Measurements from ENCODE around the gene COX6B1.
"Not testable (repeated sequence)": the region's sequence is repeated elsewhere in the genome, so short reads cannot be mapped to it uniquely, and the experiment has no call there.

The COX6B1 gene, protein sequence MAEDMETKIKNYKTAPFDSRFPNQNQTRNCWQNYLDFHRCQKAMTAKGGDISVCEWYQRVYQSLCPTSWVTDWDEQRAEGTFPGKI

DNA sequence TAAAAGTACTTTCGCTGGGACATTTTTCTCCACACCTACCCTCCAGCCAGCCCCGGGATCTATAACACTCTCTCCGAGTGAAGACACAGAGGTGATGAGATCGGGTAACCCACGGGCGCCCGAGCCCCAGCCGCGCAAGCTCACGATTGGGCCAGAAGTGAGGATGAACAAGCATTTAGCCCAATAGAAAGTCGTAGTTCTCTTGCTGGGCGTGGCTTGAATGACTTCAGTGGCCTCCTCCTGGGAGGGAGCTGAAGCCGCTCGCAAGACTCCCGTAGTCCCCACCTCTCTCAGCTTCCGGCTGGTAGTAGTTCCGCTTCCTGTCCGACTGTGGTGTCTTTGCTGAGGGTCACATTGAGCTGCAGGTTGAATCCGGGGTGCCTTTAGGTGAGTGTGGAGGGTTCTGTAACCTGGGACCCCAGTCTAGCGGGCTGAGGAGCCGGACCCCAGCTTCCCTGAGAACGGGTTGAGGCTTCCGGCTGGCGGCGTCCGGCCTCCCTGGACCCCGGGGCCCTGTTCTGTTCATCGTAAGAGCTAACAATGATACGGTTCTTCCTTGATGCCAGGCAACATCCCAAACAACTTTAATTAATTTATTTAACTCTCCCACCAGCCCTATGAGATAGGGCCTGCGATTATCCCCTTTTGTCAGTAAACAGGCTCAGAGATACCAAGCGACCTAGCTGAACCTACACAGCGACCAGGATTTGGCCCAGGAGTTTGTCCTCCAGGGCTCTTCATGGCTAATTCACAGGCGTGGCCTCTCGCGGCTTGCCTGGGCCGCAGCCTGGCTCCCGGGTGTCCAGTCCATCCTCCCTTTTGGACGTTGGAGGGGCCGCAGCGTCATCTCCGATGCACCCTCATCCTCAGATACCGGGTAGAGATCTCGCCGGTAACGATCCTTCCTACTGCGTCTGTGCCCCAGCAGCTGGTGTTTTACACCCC lies at the start of gene COX6B1:
TSS of gene COX6B1 (plus strand) at position 307 of the 945 bp plus-strand sequence. CDS start 2,921 bp downstream, outside the sequence.
- H3K4me3 ChIP-seq (ENCODE audit: low read depth in 1 of 2, low read length in 2 of 2): peak within 1 kb of the TSS; percentile 90 to 92
- ATAC-seq (ENCODE audit: insufficient read depth, low read depth): peak; percentile 75
- peak within 1 kb of the TSS; percentile 88 for H3K27ac ChIP-seq (ENCODE audit: low read length)
- peak within 1 kb of the TSS; percentile 87 for H2AFZ ChIP-seq (ENCODE audit: low read depth, low read length)
- peaks cover 21% of the 10 kb centered on the region for H3K36me3 ChIP-seq (ENCODE audit: insufficient read depth, low read length)
- DNase-seq: peak; percentile 97
- peak within 1 kb of the TSS; percentile 94 for H3K4me2 ChIP-seq (ENCODE audit: insufficient read depth, low read length)
- H3K9ac ChIP-seq (ENCODE audit: low read depth, low read length): peak within 1 kb of the TSS; percentile 74
- no peaks in the 10 kb centered on the region for H3K9me3 ChIP-seq (ENCODE audit: insufficient read depth, low read length, severe bottlenecking)
- H4K20me1 ChIP-seq (ENCODE audit: insufficient read depth, low read length): peaks cover 7% of the 10 kb centered on the region; the same call in 1 of the 2 replicates
- H3K79me2 ChIP-seq (ENCODE audit: insufficient read depth, low read length): peaks cover 36% of the 10 kb centered on the region
- no peaks in the 10 kb centered on the region for H3K27me3 ChIP-seq (ENCODE audit: insufficient read depth, low read length, poor library complexity)
- peaks cover 65% of the 10 kb centered on the region for H3K4me1 ChIP-seq (ENCODE audit: insufficient read depth, low read length)
- TF ChIP-seq, protein P1, sequence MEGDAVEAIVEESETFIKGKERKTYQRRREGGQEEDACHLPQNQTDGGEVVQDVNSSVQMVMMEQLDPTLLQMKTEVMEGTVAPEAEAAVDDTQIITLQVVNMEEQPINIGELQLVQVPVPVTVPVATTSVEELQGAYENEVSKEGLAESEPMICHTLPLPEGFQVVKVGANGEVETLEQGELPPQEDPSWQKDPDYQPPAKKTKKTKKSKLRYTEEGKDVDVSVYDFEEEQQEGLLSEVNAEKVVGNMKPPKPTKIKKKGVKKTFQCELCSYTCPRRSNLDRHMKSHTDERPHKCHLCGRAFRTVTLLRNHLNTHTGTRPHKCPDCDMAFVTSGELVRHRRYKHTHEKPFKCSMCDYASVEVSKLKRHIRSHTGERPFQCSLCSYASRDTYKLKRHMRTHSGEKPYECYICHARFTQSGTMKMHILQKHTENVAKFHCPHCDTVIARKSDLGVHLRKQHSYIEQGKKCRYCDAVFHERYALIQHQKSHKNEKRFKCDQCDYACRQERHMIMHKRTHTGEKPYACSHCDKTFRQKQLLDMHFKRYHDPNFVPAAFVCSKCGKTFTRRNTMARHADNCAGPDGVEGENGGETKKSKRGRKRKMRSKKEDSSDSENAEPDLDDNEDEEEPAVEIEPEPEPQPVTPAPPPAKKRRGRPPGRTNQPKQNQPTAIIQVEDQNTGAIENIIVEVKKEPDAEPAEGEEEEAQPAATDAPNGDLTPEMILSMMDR (IDR thresholded peaks at IDR 0.05; ENCODE audit: borderline replicate concordance, extremely low read depth, low read length, poor library complexity, severe bottlenecking): no peak
- no peak for TF ChIP-seq EZH2 (IDR thresholded peaks at IDR 0.05; ENCODE audit: borderline replicate concordance, low read depth, low read length, severe bottlenecking)

DNA sequence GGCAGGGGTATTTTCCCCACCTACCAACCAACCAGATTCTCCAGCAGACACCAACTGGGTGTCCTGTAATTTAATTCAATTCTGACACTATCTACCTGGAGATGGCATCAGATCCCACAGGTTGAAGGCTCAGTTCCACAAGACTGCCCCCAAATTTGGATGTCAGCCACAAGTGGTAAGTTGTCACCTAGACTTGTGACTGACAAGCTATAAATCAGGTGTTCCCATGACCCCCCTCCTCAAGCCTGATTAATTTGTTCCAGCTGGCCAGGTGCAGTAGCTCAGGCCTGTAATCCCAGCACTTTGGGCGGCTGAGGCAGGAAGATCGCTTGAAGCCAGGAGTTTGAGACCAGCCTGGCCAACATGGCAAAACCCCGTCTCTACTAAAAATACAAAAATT lies 46.2 kb upstream of the COX6B1 start:
- no peak for ATAC-seq (ENCODE audit: insufficient read depth, low read depth)
- no peak overlapping the region for H3K27ac ChIP-seq (ENCODE audit: low read length)
- no peak for DNase-seq

DNA sequence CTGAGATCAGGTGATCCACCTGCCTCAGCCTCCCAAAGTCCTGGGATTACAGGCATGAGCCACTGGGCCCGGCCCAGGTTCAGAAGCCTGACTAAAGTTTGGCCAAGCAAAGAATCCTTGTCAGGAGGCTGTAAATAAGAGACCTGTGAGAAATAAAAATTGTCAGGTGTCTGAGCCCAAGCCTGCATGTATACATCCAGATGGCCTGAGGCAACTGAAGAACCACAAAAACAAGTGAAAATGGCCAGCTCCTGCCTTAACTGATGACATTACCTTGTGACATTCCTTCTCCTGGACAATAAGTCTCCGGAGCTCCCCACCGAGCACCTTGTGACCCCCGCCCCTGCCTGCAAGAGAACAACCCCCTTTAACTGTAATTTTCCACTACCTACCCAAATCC lies 43.7 kb upstream of the COX6B1 start:
- H3K27ac ChIP-seq (ENCODE audit: low read length); H3K79me2 ChIP-seq (ENCODE audit: insufficient read depth, low read length); H3K9ac ChIP-seq (ENCODE audit: low read depth, low read length); H3K4me3 ChIP-seq (ENCODE audit: low read depth in 1 of 2, low read length in 2 of 2); H3K9me3 ChIP-seq (ENCODE audit: insufficient read depth, low read length, severe bottlenecking); ATAC-seq (ENCODE audit: insufficient read depth, low read depth); H3K4me2 ChIP-seq (ENCODE audit: insufficient read depth, low read length); H3K27me3 ChIP-seq (ENCODE audit: insufficient read depth, low read length, poor library complexity); DNase-seq; H3K36me3 ChIP-seq (ENCODE audit: insufficient read depth, low read length); H2AFZ ChIP-seq (ENCODE audit: low read depth, low read length); H3K4me1 ChIP-seq (ENCODE audit: insufficient read depth, low read length); H4K20me1 ChIP-seq (ENCODE audit: insufficient read depth, low read length): not testable (repeated sequence)

More for the DNA sequence above, 46.2 kb upstream of the COX6B1 start:
- Histone ChIP-seq H4K20me1 (ENCODE audit: insufficient read depth, low read length) (no peaks in the 10 kb centered on the region), H2AFZ (ENCODE audit: low read depth, low read length) (no peak overlapping the region), H3K9me3 (ENCODE audit: insufficient read depth, low read length, severe bottlenecking) (no peaks in the 10 kb centered on the region), H3K4me2 (ENCODE audit: insufficient read depth, low read length) (no peak overlapping the region), H3K4me3 (ENCODE audit: low read depth in 1 of 2, low read length in 2 of 2) (no peak overlapping the region), H3K79me2 (ENCODE audit: insufficient read depth, low read length) (no peaks in the 10 kb centered on the region), H3K36me3 (ENCODE audit: insufficient read depth, low read length) (no peaks in the 10 kb centered on the region), H3K27me3 (ENCODE audit: insufficient read depth, low read length, poor library complexity) (no peaks in the 10 kb centered on the region), H3K9ac (ENCODE audit: low read depth, low read length) (no peak overlapping the region), H3K4me1 (ENCODE audit: insufficient read depth, low read length) (no peaks in the 10 kb centered on the region)
- TF ChIP-seq EZH2 (IDR thresholded peaks at IDR 0.05; ENCODE audit: borderline replicate concordance, low read depth, low read length, severe bottlenecking): no peak
- TF ChIP-seq, protein P1 (IDR thresholded peaks at IDR 0.05; ENCODE audit: borderline replicate concordance, extremely low read depth, low read length, poor library complexity, severe bottlenecking): no peak

DNA sequence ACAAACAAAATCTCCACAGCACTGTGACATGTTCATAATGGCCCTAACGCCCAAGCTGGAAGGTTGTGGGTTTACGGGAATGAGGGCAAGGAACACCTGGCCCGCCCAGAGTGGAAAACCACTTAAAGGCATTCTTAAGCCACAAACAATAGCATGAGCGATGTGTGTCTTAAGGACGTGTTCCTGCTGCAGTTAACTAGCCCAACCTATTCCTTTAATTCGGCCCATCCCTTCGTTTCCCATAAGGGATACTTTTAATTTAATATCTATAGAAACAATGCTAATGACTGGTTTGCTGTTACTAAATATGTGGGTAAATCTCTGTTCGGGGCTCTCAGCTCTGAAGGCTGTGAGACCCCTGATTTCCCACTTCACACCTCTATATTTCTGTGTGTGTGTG lies 41.0 kb upstream of the COX6B1 start:
- not testable (repeated sequence) for H4K20me1 ChIP-seq (ENCODE audit: insufficient read depth, low read length); H3K27ac ChIP-seq (ENCODE audit: low read length); H2AFZ ChIP-seq (ENCODE audit: low read depth, low read length); H3K27me3 ChIP-seq (ENCODE audit: insufficient read depth, low read length, poor library complexity); H3K9ac ChIP-seq (ENCODE audit: low read depth, low read length); H3K4me2 ChIP-seq (ENCODE audit: insufficient read depth, low read length); DNase-seq; H3K9me3 ChIP-seq (ENCODE audit: insufficient read depth, low read length, severe bottlenecking); ATAC-seq (ENCODE audit: insufficient read depth, low read depth); H3K4me1 ChIP-seq (ENCODE audit: insufficient read depth, low read length); H3K4me3 ChIP-seq (ENCODE audit: low read depth in 1 of 2, low read length in 2 of 2); H3K36me3 ChIP-seq (ENCODE audit: insufficient read depth, low read length); H3K79me2 ChIP-seq (ENCODE audit: insufficient read depth, low read length)

Measured in DND-41 (cell line).